ENCODE results near the gene SLC2A14. TPM values are rescaled to one million over a fixed set of nuclear protein-coding genes. Genes with fewer than 3 reads are reported as not detected.
"Not testable (repeated sequence)": the region's sequence is repeated elsewhere in the genome, so short reads cannot be mapped to it uniquely, and the experiment has no call there.

SLC2A14 gene
- total RNA-seq, 2 experiments from 2014 or later: 0.12 to 0.19 TPM

DNA sequence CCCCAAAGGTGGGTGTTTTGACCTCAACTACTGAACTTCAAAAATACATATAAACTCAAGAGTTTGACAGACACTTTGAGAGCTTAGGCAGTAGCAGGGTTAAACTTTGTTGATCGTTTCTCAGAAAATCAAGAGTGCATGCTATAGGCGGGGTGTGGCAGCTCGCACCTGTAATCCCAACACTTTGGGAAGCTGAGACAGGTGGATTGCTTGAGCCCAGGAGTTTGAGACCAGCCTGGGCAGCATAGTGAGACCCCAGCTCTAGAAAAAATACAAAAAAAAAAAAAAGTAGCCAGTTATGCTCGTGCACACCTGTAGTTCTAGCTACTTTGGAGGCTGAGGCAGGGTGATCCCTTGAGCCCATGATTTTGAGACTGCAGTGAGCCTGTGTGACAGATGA, 71.3 kb downstream of the SLC2A14 start:
- Mint-ChIP-seq H3K4me3 (no peak overlapping the region), H3K27ac (no peak overlapping the region), H3K4me1 (no peaks in the 10 kb centered on the region), H3K36me3 (ENCODE audit: low read depth) (no peaks in the 10 kb centered on the region), H3K27me3 (no peaks in the 10 kb centered on the region), H3K9me3 (no peaks in the 10 kb centered on the region)
- ChIA-PET CTCF (interaction anchor here (1.4 kb wide), 1 partner anchor 8 kb away, joined by 5 read pairs; no protein-coding TSS in a partner anchor), POLR2A (no interaction called here)
- no peak for DNase-seq

GRCh38 chr12:7798750-7799308, 73.9 kb downstream of the SLC2A14 start:
- H3K36me3 Mint-ChIP-seq (ENCODE audit: low read depth); H3K9me3 Mint-ChIP-seq; CTCF ChIA-PET; H3K27ac Mint-ChIP-seq; POLR2A ChIA-PET; H3K4me3 Mint-ChIP-seq; H3K4me1 Mint-ChIP-seq; H3K27me3 Mint-ChIP-seq; DNase-seq: not testable (repeated sequence)

- H3K9me3 Mint-ChIP-seq: no peaks in the 10 kb centered on the region
- CTCF ChIA-PET: no interaction called here
- DNase-seq: no peak
- H3K4me1 Mint-ChIP-seq: no peaks in the 10 kb centered on the region
- POLR2A ChIA-PET: no interaction called here
- no peak overlapping the region for H3K4me3 Mint-ChIP-seq
- H3K27ac Mint-ChIP-seq: no peak overlapping the region
- H3K27me3 Mint-ChIP-seq: no peaks in the 10 kb centered on the region
- H3K36me3 Mint-ChIP-seq (ENCODE audit: low read depth): no peaks in the 10 kb centered on the region
Observed at GRCh38 chr12:7797698-7798398, 74.9 kb downstream of the SLC2A14 start.

DNA sequence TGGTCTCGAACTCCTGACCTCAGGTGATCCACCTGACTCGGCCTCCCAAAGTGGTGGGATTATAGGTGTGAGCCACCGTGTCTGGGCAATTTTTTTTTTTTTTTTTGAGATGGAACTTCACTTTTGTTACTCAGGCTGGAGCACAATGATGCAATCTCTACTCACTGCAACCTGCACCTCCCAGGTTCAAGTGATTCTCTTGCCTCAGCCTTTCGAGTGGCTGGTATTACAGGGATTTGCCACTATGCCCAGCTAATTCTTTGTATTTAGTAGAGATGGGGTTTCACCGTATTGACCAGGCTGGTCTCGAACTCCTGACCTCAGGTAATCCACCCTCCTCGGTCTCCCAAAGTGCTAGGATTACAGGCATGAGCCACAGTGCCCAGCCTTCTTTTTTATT, 75.4 kb downstream of the SLC2A14 start:
- CTCF ChIA-PET; POLR2A ChIA-PET; H3K27ac Mint-ChIP-seq; H3K27me3 Mint-ChIP-seq; DNase-seq; H3K4me1 Mint-ChIP-seq; H3K4me3 Mint-ChIP-seq; H3K36me3 Mint-ChIP-seq (ENCODE audit: low read depth); H3K9me3 Mint-ChIP-seq: not testable (repeated sequence)

DNA sequence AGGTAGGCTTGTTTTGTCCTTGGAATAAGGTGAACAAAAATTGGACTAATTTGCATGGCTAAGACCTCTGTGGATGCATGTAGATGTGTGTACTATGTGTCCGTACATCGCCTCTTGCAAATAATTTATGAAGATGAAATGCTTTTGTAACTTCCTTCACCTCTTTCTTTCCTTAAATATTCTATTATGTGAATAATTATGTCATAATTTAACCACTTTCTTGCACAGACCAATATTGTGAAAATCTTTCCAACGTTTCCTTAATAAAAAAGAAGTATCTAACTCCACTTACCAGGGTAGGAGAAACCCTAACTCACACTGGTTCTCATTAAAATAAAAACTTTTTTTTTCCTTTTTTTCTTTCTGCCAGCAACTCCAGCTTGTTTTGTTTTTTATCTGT, 79.5 kb downstream of the SLC2A14 start:
- Mint-ChIP-seq H3K27ac (no peak overlapping the region), H3K27me3 (peaks cover 6% of the 10 kb centered on the region), H3K36me3 (ENCODE audit: low read depth) (no peaks in the 10 kb centered on the region), H3K4me1 (no peaks in the 10 kb centered on the region), H3K9me3 (no peaks in the 10 kb centered on the region), H3K4me3 (no peak overlapping the region)
- no peak for DNase-seq
- POLR2A ChIA-PET: no interaction called here
- CTCF ChIA-PET: no interaction called here

DNA sequence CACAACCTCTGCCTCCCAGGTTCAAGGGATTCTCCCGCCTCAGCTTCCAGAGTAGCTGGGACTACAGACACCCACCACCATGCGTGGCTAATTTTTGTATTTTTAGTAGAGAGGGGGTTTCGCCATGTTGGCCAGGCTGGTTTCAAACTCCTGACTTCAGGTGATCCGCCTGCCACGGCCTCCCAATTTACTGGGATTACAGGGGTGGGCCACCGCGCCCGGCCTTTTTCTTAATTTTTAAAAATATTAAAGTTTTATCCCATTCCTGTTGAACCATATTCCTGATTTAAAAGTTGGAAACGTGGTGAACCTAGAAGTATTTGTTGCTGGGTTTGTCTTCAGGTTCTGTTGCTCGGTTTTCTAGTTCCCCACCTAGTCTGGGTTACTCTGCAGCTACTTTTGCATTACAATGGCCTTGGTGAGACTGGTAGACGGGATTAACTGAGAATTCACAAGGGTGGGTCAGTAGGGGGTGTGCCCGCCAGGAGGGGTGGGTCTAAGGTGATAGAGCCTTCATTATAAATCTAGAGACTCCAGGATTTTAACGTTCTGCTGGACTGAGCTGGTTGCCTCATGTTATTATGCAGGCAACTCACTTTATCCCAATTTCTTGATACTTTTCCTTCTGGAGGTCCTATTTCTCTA, 83.7 kb downstream of the SLC2A14 start, which contains the start of gene NANOG:
TSS of gene NANOG (plus strand) at position 519 of the 645 bp plus-strand sequence. CDS start 213 bp downstream, outside the sequence.
- H3K9me3 Mint-ChIP-seq; H3K36me3 Mint-ChIP-seq (ENCODE audit: low read depth); H3K27ac Mint-ChIP-seq; H3K27me3 Mint-ChIP-seq; DNase-seq; POLR2A ChIA-PET; H3K4me1 Mint-ChIP-seq; CTCF ChIA-PET; H3K4me3 Mint-ChIP-seq: not testable (repeated sequence)

- ChIA-PET CTCF (no interaction called here), POLR2A (interaction anchor here (0.7 kb wide), 1 partner anchor 708 kb away, joined by 3 read pairs; no protein-coding TSS in a partner anchor)
- Mint-ChIP-seq H3K27ac (no peak overlapping the region), H3K9me3 (no peaks in the 10 kb centered on the region), H3K4me3 (no peak overlapping the region), H3K36me3 (ENCODE audit: low read depth) (no peaks in the 10 kb centered on the region), H3K27me3 (peaks cover 10% of the 10 kb centered on the region), H3K4me1 (no peaks in the 10 kb centered on the region)
- DNase-seq: no peak
Observed at GRCh38 chr12:7788294-7788660, 84.4 kb downstream of the SLC2A14 start.

- ChIA-PET POLR2A (interaction anchor here (0.7 kb wide), 1 partner anchor 709 kb away, joined by 3 read pairs; no protein-coding TSS in a partner anchor), CTCF (interaction anchor here (0.9 kb wide), 1 partner anchor 24 kb away, joined by 4 read pairs; no protein-coding TSS in a partner anchor)
- H3K36me3 Mint-ChIP-seq (ENCODE audit: low read depth): no peaks in the 10 kb centered on the region
- peaks cover 10% of the 10 kb centered on the region for H3K27me3 Mint-ChIP-seq
- no peaks in the 10 kb centered on the region for H3K9me3 Mint-ChIP-seq
- no peaks in the 10 kb centered on the region for H3K4me1 Mint-ChIP-seq
- no peak for DNase-seq
- H3K27ac Mint-ChIP-seq: no peak overlapping the region
- no peak overlapping the region for H3K4me3 Mint-ChIP-seq
Observed at GRCh38 chr12:7787574-7788293, 85.0 kb downstream of the SLC2A14 start.

DNA sequence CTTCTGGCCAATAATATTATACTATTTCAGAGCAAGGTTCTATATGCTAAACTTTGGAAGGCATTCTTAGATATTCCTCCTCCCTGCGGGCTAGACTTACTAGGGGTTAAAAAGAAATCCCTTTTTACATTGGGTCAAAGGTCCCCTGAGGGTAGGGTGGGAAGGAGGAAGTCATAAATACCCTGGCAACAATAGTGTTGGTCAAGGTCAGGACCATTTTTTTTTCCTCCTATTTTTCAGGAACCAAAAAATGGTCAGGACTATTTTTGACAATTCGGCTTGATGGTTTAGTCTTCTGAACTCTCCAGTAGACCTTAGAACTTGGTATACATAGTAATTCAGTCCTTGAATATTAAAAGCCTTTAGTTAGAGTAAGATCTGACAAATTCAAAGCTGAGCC, 88.0 kb downstream of the SLC2A14 start:
- H3K27me3 Mint-ChIP-seq: peaks cover 6% of the 10 kb centered on the region
- no peaks in the 10 kb centered on the region for H3K4me1 Mint-ChIP-seq
- H3K27ac Mint-ChIP-seq: no peak overlapping the region
- H3K36me3 Mint-ChIP-seq (ENCODE audit: low read depth): no peaks in the 10 kb centered on the region
- no peak for DNase-seq
- ChIA-PET POLR2A (no interaction called here), CTCF (no interaction called here)
- H3K9me3 Mint-ChIP-seq: no peaks in the 10 kb centered on the region
- H3K4me3 Mint-ChIP-seq: no peak overlapping the region

DNA sequence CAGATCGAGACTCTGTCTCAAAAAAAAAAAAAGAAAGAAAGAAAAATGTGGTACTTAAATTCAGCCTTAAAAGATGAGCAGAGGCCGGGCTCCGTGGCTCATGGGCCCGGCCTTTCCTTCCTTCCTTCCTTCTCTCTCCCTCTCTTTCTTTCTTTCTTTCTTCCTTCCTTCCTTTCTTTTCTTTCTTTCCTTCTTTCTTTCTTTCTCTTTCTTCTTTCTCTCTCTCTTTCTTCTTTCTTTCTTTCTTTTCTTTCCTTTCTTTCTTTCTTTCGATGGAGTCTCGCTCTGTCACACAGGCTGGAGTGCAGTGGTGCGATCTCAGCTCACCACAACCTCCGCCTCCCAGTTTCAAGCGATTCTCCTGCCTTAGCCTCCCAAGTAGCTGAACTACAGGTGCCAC, 89.3 kb downstream of the SLC2A14 start:
- H3K36me3 Mint-ChIP-seq (ENCODE audit: low read depth); H3K4me3 Mint-ChIP-seq; H3K27ac Mint-ChIP-seq; DNase-seq; CTCF ChIA-PET; H3K9me3 Mint-ChIP-seq; H3K4me1 Mint-ChIP-seq; H3K27me3 Mint-ChIP-seq; POLR2A ChIA-PET: not testable (repeated sequence)

- no peak overlapping the region for H3K27ac Mint-ChIP-seq
- no peaks in the 10 kb centered on the region for H3K4me1 Mint-ChIP-seq
- H3K36me3 Mint-ChIP-seq (ENCODE audit: low read depth): no peaks in the 10 kb centered on the region
- H3K27me3 Mint-ChIP-seq: no peaks in the 10 kb centered on the region
- H3K9me3 Mint-ChIP-seq: no peaks in the 10 kb centered on the region
- H3K4me3 Mint-ChIP-seq: no peak overlapping the region
- ChIA-PET POLR2A (no interaction called here), CTCF (no interaction called here)
- no peak for DNase-seq
Observed at GRCh38 chr12:7782055-7782454, 90.7 kb downstream of the SLC2A14 start.

GRCh38 chr12:7781274-7781673, 91.4 kb downstream of the SLC2A14 start:
- ChIA-PET POLR2A (no interaction called here), CTCF (no interaction called here)

DNA sequence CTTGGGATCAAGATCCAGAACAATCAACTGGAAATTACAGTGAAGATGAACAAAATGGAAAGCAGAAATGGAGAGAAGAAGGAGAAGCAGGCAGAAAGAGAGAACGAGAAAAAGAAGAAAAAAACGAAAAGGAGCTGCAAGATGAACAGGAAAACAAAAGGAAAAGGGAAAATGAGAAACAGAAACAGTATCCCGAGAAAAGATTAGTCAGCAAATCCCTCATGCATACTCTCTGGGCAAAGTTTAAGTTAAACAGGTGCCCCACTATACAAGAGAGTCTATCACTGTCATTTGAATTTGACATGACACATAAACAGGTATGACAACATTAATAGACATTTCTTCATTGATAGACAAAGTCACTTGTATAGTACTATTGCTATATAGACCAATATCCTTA, 102.7 kb downstream of the SLC2A14 start:
- Mint-ChIP-seq H3K27ac (no peak overlapping the region), H3K4me3 (no peak overlapping the region), H3K27me3 (no peaks in the 10 kb centered on the region), H3K9me3 (no peaks in the 10 kb centered on the region), H3K36me3 (ENCODE audit: low read depth) (no peaks in the 10 kb centered on the region), H3K4me1 (no peaks in the 10 kb centered on the region)
- CTCF ChIA-PET: interaction anchor here (0.6 kb wide), 2 partner anchors 887 to 1242 kb away, joined by 3 read pairs; no protein-coding TSS in a partner anchor
- no peak for DNase-seq
- POLR2A ChIA-PET: no interaction called here

More at GRCh38 chr12:7781274-7781673, 91.4 kb downstream of the SLC2A14 start:
- no peak for DNase-seq
- no peaks in the 10 kb centered on the region for H3K36me3 Mint-ChIP-seq (ENCODE audit: low read depth)
- H3K4me3 Mint-ChIP-seq: no peak overlapping the region
- H3K9me3 Mint-ChIP-seq: no peaks in the 10 kb centered on the region
- H3K4me1 Mint-ChIP-seq: no peaks in the 10 kb centered on the region
- no peaks in the 10 kb centered on the region for H3K27me3 Mint-ChIP-seq
- no peak overlapping the region for H3K27ac Mint-ChIP-seq

Measured in activated CD4-positive, alpha-beta T cell treated with anti-CD3 and anti-CD28 coated beads, Interleukin-2, amount 10 ng/mL, durations not matched to agents 7 days and 5 days (primary cell).